Stimulated activated CD4-positive, alpha-beta T cell treated with anti-CD3 and anti-CD28 coated beads, Interleukin-1b, Interleukin-23, amount 100 ng/mL, for 1 hour (primary cell): ENCODE data around the gene SS18L1.

ENCODE experiments used
- DNase-seq, 2 donors: peaks; one replicate each; pipeline ENCODE4 v3.0.0-alpha.2; 2020; ENCODE audit warnings: low read depth in 2 of 2

Gene SS18L1

DNA sequence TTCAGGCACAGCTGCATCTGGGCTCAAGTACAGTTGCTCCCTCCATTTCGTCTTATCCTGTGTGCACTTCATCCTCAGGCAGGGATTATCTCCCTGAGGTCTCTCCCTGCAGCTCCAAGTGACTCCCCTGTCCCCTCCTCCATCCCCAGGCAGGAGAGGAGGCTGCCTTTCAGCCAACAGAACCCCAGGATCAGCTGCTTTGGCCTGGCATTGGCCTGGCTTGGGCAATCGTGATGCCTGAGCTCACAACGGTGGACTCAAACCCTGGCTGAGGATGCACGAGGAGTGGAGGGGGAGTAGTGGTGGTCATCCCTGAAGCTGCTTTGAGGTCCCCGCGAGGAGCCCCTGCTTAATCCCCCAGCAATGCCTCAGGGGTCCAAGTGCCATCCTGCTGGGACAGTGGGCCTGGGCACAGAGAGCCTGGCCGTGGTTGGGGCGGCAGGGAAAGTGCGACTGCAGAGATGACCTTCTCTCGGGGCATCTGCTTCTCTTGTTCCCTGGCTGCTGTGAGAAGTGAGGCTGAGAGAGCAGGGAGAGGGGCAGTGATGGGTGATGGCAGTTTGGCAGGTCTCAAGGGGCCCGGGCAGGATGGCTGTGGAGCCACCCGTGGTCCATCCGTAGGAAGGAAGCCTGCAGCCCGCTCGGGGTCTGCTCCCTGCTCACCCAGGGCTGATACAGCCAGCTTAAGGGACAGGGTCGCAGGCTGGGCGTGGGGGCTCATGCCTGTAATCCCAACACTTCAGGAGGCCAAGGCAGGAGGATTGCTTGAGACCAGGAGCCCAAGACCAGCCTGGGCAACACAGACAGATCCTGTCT is 82.5 kb downstream of the SS18L1 start:
- DNase-seq = no peak

DNA sequence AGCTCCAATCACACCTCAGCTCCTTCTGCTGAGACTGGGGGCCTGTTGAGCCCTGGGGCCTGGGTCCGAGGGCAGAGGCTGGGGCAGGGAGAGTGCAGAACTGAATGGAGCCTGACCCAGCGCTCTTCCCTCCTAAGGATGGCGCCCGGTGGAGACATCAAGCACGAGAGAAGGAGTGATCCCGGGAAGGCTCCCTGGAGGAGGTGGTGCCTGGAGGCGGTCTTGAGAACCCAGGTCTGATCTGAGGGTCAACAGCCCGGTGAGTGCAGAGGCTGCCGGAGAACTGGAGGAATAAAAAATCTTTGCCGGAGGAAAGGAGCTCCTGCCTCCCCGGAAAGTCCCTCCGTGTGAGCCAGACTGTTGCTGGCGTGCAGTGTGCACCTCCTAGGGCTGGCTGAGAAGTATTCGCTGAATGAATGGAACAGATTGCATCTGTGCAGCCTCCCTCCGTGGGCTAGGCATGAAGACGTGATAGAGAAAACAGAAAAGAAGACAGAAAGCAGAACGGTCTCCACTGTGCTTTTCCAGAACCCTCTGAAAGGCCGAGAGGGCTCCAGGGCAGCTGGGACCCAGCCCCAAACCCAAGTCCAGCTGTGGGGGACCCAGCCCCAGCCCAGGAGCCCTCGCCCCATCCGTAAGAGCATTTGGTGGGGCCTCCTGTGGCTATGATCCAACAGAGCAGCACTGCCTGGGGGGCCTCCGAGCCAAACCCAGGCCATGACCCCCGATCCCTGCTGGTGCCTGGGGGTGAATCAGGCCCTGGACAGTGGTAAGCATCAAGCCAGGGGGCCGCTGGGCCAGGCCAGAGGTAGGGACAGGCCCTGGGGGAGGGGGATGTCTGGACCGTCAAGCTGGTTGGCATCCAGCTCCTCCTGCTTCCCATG is 83.4 kb downstream of the SS18L1 start:
- DNase-seq = no peak

DNA sequence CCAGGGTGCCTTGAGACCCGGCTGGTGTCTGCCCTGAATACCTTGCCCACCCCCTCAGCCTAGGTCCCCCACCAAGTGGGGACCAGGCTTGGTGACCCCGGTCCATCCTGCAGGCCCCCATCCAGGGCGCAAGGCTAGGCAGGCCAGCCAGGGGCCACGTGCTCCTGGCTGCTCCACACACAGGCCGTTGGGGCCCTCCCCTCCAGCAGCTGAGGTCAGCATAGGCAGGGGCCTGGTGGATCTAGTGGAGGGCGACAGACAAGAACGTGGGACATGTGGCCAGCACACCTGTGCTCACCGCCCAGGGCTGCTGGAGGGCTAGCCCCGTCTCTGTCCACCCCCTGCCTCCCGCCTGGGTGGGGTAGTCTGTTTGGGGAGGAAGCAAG is 84.0 kb downstream of the SS18L1 start:
- DNase-seq = no peak

DNA sequence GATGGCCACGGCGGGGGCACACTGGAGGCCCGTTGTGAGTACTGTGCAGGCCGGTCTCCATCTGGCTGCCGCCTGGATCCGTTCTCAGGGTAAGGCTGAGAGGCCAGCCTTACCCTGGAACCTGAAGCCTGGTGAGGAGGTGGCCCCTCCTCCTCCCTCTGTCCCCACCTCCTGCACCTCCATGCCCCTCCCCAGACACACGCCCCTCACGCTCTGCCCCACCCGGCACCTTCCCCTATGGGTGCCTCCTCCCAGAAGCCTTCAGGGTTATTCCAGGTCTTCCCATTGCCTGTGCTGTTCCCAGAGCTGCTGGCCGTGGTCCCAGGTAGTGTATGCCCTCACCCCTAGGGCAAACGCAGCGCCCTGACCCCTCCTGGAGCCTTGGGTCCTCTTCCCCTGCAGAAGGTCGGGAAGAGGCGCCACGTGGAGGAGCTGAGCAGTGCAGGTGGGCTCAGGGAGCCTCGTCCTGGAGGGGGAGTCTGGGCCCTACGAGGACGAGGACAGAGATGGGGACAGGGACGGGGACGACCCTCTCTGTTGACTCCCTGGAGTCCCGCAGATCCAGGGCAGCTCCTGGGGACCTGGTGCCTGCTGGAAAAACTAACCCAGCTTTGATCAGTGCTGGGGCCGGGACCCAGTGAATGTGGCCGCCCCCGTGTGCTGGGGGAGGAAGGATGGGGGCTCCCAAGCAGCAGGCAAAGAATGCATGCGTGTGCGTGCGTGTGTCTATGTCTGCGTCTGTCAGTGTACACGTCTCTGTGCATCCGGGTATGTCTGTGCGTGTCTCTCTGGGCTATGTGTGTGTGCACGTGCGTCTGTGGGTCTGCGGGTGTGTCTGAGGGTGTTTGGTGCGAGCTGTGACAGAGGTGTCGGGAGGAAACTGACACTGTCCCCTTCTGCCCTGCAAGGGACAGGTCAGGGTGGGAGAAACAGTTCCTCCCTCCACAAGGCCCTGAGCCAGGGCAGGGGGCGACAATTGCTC is 84.7 kb downstream of the SS18L1 start:
- no peak for DNase-seq

DNA sequence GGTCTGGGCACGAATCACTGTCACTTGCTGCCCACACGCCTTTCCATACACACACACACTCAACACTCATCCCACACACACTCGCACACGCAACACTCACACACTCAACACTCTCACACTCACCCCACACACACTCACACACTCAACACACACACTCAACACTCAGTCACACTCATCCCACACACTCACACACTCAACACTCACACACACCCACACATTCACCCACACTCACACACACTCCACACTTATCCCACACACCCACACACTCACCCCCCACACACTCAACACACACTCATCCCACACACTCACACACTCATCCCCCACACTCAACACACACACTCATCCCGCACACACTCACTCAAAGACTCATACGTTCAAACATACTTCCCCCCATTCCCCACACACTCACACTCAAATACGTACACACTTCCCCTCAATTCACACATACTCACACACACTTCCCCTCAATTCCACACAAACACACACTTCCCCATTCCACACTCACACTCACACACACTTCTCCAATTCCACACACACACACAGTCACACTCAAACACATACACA is 85.5 kb downstream of the SS18L1 start:
- no peak for DNase-seq

DNA sequence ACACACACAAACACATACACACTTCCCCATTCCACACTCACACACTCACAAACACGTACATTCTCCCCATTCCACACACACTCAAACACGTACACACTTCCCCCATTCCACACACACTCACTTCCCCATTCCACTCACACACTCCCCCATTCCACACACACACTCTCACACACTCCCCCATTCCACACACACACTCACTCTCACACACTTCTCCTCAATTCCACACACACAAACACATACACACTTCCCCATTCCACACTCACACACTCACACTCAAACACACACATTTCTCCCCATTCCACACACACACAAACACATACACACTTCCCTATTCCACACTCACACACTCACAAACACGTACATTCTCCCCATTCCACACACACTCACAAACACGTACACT is 86.1 kb downstream of the SS18L1 start:
- no peak for DNase-seq

DNA sequence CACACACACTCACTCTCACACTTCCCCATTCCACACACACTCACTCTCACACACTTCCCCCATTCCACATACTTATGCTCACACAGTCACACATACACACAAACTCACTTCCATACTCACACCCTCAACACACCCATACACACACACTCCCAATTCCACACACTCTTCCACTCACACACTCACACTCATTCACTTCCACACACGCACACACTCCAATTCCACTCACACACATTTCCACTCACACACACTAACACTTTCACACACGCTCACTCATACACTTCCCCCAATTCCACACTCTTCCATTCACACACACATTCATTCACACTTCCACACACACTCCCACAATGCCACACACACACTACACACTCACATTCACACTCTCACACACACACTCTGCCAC is 86.7 kb downstream of the SS18L1 start:
- DNase-seq = no peak

DNA sequence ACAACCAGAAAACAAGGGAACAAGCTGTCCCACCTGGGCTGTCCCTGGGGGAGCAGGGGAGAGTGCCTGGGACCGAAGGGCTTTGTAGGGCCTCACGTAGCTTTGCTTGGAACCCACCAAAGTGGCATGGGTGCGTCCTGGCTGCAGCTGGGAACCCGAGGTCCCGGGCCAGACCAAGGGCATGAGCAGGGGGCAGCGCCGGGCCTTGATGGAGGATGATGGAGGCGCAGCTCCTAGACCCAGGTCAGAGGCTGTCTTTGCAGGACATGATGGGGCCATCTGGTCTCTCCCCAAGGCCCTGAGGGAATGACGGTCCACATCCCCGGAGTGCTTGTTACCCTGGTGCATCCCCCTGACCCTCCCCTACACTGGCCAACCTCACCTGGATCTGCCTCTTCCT is 87.1 kb downstream of the SS18L1 start:
- DNase-seq = no peak

DNA sequence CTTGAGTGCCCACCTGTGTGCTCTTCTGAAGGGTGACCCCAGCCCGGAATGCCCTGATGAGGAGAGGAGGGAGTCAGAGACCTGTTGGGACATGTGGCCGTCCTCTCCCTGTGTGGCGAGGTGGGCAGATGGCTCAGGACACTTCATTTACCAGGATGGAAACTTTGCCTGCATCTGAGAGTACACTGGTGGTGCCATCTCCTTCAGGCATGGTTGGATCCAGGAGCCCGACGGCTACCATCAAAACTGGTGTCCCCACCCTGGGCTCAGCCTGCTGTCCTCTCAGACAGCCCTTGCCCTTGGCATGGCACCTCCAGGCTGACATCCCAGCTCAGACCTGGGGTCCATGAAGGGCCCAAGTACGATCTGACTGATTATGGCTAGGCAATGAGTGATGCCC is 87.7 kb downstream of the SS18L1 start:
- DNase-seq = no peak
